Osteoblast (primary cell): ENCODE results near the gene SHMT1. TPM values are rescaled to one million over a fixed set of nuclear protein-coding genes. Genes with fewer than 3 reads are reported as not detected.

Source experiments
- DNase-seq: peaks from one replicate; pipeline ENCODE4 v3.0.0; 2011; ENCODE audit warnings: low spot score, mixed read lengths; ENCODE audit not compliant: insufficient read length; ENCODE audit errors: missing footprints
- H2AFZ ChIP-seq: 2 replicates; pipeline ENCODE4 v1.6.0; 2011; ENCODE audit warnings: mild to moderate bottlenecking, low read length
- H3K27ac ChIP-seq: 2 replicates; pipeline ENCODE4 v1.5.1; 2011; ENCODE audit warnings: mild to moderate bottlenecking, low read depth, low read length, moderate library complexity
- H3K27me3 ChIP-seq: 2 replicates; pipeline ENCODE4 v1.6.0; 2012; ENCODE audit warnings: mild to moderate bottlenecking, control low read depth, inconsistent platforms, low read length, moderate library complexity; ENCODE audit not compliant: insufficient read depth
- H3K36me3 ChIP-seq: 2 replicates; pipeline ENCODE4 v1.5.1; 2011; ENCODE audit warnings: mild to moderate bottlenecking, low read length, control low read depth, moderate library complexity; ENCODE audit not compliant: insufficient read depth
- H3K4me1 ChIP-seq: 2 replicates; pipeline ENCODE4 v1.5.1; 2011; ENCODE audit warnings: mild to moderate bottlenecking, low read length, control low read depth, moderate library complexity; ENCODE audit not compliant: insufficient read depth
- H3K4me2 ChIP-seq: 2 replicates; pipeline ENCODE4 v1.6.0; 2011; ENCODE audit warnings: mild to moderate bottlenecking, low read length; ENCODE audit not compliant: insufficient read depth
- H3K4me3 ChIP-seq: fragments of 200-600 bp; sonication (generic); 3 replicates; pipeline ENCODE4 v1.5.1; 2012; ENCODE audit warnings: mild to moderate bottlenecking, low read length, inconsistent platforms; ENCODE audit not compliant: insufficient read depth
- H3K79me2 ChIP-seq: 2 replicates; pipeline ENCODE4 v1.6.0; 2012; ENCODE audit warnings: mild to moderate bottlenecking, low read length, control low read depth, inconsistent platforms; ENCODE audit not compliant: insufficient read depth
- H3K9me3 ChIP-seq: 2 replicates; pipeline ENCODE4 v1.5.1; 2011; ENCODE audit warnings: low read depth, low read length, control low read depth
- H4K20me1 ChIP-seq: 2 replicates; pipeline ENCODE4 v1.6.0; 2012; ENCODE audit warnings: mild to moderate bottlenecking, low read length, control low read depth; ENCODE audit not compliant: insufficient read depth
- CTCF ChIP-seq: IDR thresholded peaks from 2 replicates; pipeline ENCODE4 v1.5.1; 2011; ENCODE audit warnings: mild to moderate bottlenecking, low read depth, low read length, moderate library complexity; ENCODE audit errors: extremely low read depth
- total RNA-seq: library from RNA; depleted of rRNA; stranded (reverse); fragments of >200 nt; gene quantifications from 2 replicates; pipeline ENCODE4 v1.2.3, GENCODE V29; 2012

SHMT1 gene
- total RNA-seq, 1 donor = 19.5 TPM

- Histone ChIP-seq H3K4me1 (no peaks in the 10 kb centered on the region), H3K79me2 (no peaks in the 10 kb centered on the region)
- no peak for TF ChIP-seq CTCF
Observed at GRCh38 chr17:18382441-18383078, 19.2 kb upstream of the SHMT1 start.

GRCh38 chr17:18381953-18382245 lies 18.5 kb upstream of the SHMT1 start:
- no peaks in the 10 kb centered on the region for H4K20me1 ChIP-seq
- no peak for DNase-seq
- TF ChIP-seq CTCF = no peak
- no peak overlapping the region for H2AFZ ChIP-seq
- H3K36me3 ChIP-seq = no peaks in the 10 kb centered on the region
- no peaks in the 10 kb centered on the region for H3K4me1 ChIP-seq
- no peak overlapping the region for H3K27ac ChIP-seq
- no peaks in the 10 kb centered on the region for H3K9me3 ChIP-seq
- H3K27me3 ChIP-seq = peaks cover 9% of the 10 kb centered on the region
- no peak overlapping the region for H3K4me3 ChIP-seq
- H3K4me2 ChIP-seq = no peak overlapping the region
- no peaks in the 10 kb centered on the region for H3K79me2 ChIP-seq

More at GRCh38 chr17:18382441-18383078, 19.2 kb upstream of the SHMT1 start:
- H3K4me2 ChIP-seq = no peak overlapping the region
- peaks cover 9% of the 10 kb centered on the region for H3K27me3 ChIP-seq
- DNase-seq = no peak
- no peaks in the 10 kb centered on the region for H3K9me3 ChIP-seq
- no peak overlapping the region for H3K4me3 ChIP-seq
- no peaks in the 10 kb centered on the region for H4K20me1 ChIP-seq
- H3K27ac ChIP-seq = no peak overlapping the region
- no peak overlapping the region for H2AFZ ChIP-seq
- H3K36me3 ChIP-seq = no peaks in the 10 kb centered on the region

- Histone ChIP-seq H3K4me2 (no peak overlapping the region), H3K4me1 (no peaks in the 10 kb centered on the region), H4K20me1 (no peaks in the 10 kb centered on the region), H3K27ac (no peak overlapping the region), H3K9me3 (no peaks in the 10 kb centered on the region), H2AFZ (no peak overlapping the region), H3K27me3 (peaks cover 9% of the 10 kb centered on the region), H3K36me3 (no peaks in the 10 kb centered on the region), H3K79me2 (no peaks in the 10 kb centered on the region), H3K4me3 (no peak overlapping the region)
- DNase-seq = no peak
- no peak for TF ChIP-seq CTCF
Observed at GRCh38 chr17:18381158-18381952, 18.0 kb upstream of the SHMT1 start.

- peaks cover 9% of the 10 kb centered on the region for H3K27me3 ChIP-seq
- H3K79me2 ChIP-seq = no peaks in the 10 kb centered on the region
- no peak overlapping the region for H3K4me2 ChIP-seq
- H3K4me1 ChIP-seq = no peaks in the 10 kb centered on the region
- H3K4me3 ChIP-seq = no peak overlapping the region
- no peaks in the 10 kb centered on the region for H3K9me3 ChIP-seq
- H3K36me3 ChIP-seq = no peaks in the 10 kb centered on the region
- H2AFZ ChIP-seq = no peak overlapping the region
- no peak for DNase-seq
- TF ChIP-seq CTCF = no peak
- H3K27ac ChIP-seq = no peak overlapping the region
- no peaks in the 10 kb centered on the region for H4K20me1 ChIP-seq
Observed at GRCh38 chr17:18380471-18381157, 17.3 kb upstream of the SHMT1 start.
